K562 (cell line): Measurements from ENCODE around the gene AGPAT2. TPM values are rescaled to one million over a fixed set of nuclear protein-coding genes. Genes with fewer than 3 reads are reported as not detected.

ENCODE experiments used
- ATAC-seq: fragments of 200-7000 bp; cut with Tn5 transposase; 3 replicates; pipeline ENCODE4 v1.9.1; 2020; ENCODE audit warnings: moderate library complexity
- BruUV-seq: library from RNA; stranded (reverse); fragments of 400-500 nt; replicated peaks from 2 replicates; lab custom pipeline; 2021; lab: Mats Ljungman, UMichigan
- CTCF ChIA-PET: fragments of 300-600 bp; formaldehyde crosslinking; extraction: SDS; loops from one replicate; lab custom pipeline; 2021; ENCODE audit warnings: low intra/inter-chr PET ratio; lab: Yijun Ruan, JAX
- POLR2A ChIA-PET: fragments of 300-600, 350-650 bp; sonication (Branson Sonifier 250); formaldehyde crosslinking; extraction: SDS; loops from one replicate; lab custom pipeline; 2021; ENCODE audit warnings: antibody characterized with exemption, inconsistent platforms; lab: Yijun Ruan, JAX
- DNase-seq, 4 experiments: peaks; one replicate each; pipeline versions ENCODE4 v3.0.0 to v3.0.0-alpha.2; 2011 to 2018; ENCODE audit warnings: low spot score in 3 of 4, mixed read lengths in 3 of 4; ENCODE audit errors: extremely low read depth in 1 of 4
- FAIRE-seq: peaks from 2 replicates; lab custom pipeline; 2011; peaks lifted over from hg19 to GRCh38; lab: Jason Lieb, UNC
- H2AFZ ChIP-seq: 2 replicates; pipeline ENCODE4 v1.6.0; 2011; ENCODE audit warnings: low read depth, low read length, control low read depth, inconsistent platforms
- H3K27ac ChIP-seq: fragments of 200-600 bp; 3 replicates; pipeline ENCODE4 v1.8.0; 2011; ENCODE audit warnings: low read depth, mild to moderate bottlenecking, control low read depth, inconsistent platforms, low read length, moderate library complexity, mixed read lengths; ENCODE audit errors: extremely low read depth
- H3K27me3 ChIP-seq, 2 experiments: fragments of 300-600 bp in 1 of 2; 2 replicates in 1 of 2; 3 replicates in 1 of 2; pipeline versions ENCODE4 v1.6.0 to v1.8.0; 2011; ENCODE audit warnings: inconsistent platforms in 2 of 2, low read length in 2 of 2, mild to moderate bottlenecking in 1 of 2, mixed read lengths in 1 of 2, moderate library complexity in 1 of 2; ENCODE audit not compliant: control insufficient read depth in 2 of 2, insufficient read depth in 2 of 2
- H3K36me3 ChIP-seq: fragments of 300-600 bp; 3 replicates; pipeline ENCODE4 v1.8.0; 2011; ENCODE audit warnings: mild to moderate bottlenecking, low read length, inconsistent platforms; ENCODE audit not compliant: control insufficient read depth, insufficient read depth
- H3K4me1 ChIP-seq, 2 experiments: fragments of 200-600 bp in 1 of 2; replicated peaks in 1 of 2; 2 replicates in 1 of 2; 3 replicates in 1 of 2; pipeline versions ENCODE4 v1.5.1 to v1.8.0; 2011; ENCODE audit warnings: inconsistent platforms in 2 of 2, low read length in 2 of 2, mild to moderate bottlenecking in 1 of 2, mixed read lengths in 1 of 2, moderate library complexity in 1 of 2; ENCODE audit not compliant: control insufficient read depth in 2 of 2, insufficient read depth in 2 of 2
- H3K4me2 ChIP-seq: 2 replicates; pipeline ENCODE4 v1.6.1; 2011; ENCODE audit warnings: low read length, control low read depth, inconsistent platforms, mixed read lengths; ENCODE audit not compliant: insufficient read depth
- H3K4me3 ChIP-seq: fragments of 200-600 bp; sonication (generic), shearing (Covaris generic); 2 replicates; pipeline ENCODE4 v1.5.1; 2016; ENCODE audit warnings: control low read depth, inconsistent platforms
- H3K79me2 ChIP-seq: fragments of 200-600 bp; 3 replicates; pipeline ENCODE4 v1.8.0; 2011; ENCODE audit warnings: low read length, inconsistent platforms; ENCODE audit not compliant: control insufficient read depth, insufficient read depth
- H3K9ac ChIP-seq, 2 experiments: 2 replicates each; pipeline versions ENCODE4 v1.6.0 to v1.6.1; 2011; ENCODE audit warnings: low read depth in 2 of 2, low read length in 2 of 2, control low read depth in 1 of 2, inconsistent platforms in 1 of 2, mild to moderate bottlenecking in 1 of 2, mixed read lengths in 1 of 2; ENCODE audit not compliant: insufficient read depth in 1 of 2
- H3K9me1 ChIP-seq: one replicate; pipeline ENCODE4 v1.6.0; 2011; ENCODE audit warnings: inconsistent platforms, mild to moderate bottlenecking, low read length, moderate library complexity; ENCODE audit not compliant: control insufficient read depth, insufficient read depth
- H3K9me3 ChIP-seq: replicated peaks from 2 replicates; pipeline ENCODE4 v1.5.1; 2011; ENCODE audit warnings: low read depth, low read length, inconsistent platforms; ENCODE audit not compliant: control insufficient read depth, insufficient read depth
- H4K20me1 ChIP-seq: replicated peaks from 2 replicates; pipeline ENCODE4 v1.6.1; 2011; ENCODE audit warnings: low read length, inconsistent platforms, mixed read lengths; ENCODE audit not compliant: control insufficient read depth, insufficient read depth
- BCOR ChIP-seq: fragments of 450-650 bp; IDR thresholded peaks from 2 replicates; pipeline ENCODE4 v1.6.1; 2016
- CBX1 ChIP-seq: sonication (generic); IDR thresholded peaks from 2 replicates; pipeline ENCODE4 v1.6.1; 2016; ENCODE audit warnings: antibody characterized with exemption, low read depth, mild to moderate bottlenecking
- FOXA3 ChIP-seq, 2 experiments: fragments of 450-650 bp in 1 of 2; sonication (generic) in 1 of 2; formaldehyde crosslinking; IDR thresholded peaks in 1 of 2; conservative IDR thresholded peaks in 1 of 2; 2 replicates each; pipeline versions ENCODE4 v1.4.0 to v1.8.0; 2020 to 2022; ENCODE audit warnings: mild to moderate bottlenecking in 2 of 2, missing genetic modification reagents in 1 of 2
- GATAD2A ChIP-seq: fragments of 450-650 bp; IDR thresholded peaks from 2 replicates; pipeline ENCODE4 v1.6.1; 2017
- NFE2 ChIP-seq: IDR thresholded peaks from 2 replicates; pipeline ENCODE4 v1.6.1; 2014; ENCODE audit warnings: antibody characterized with exemption, low read depth
- NFIC ChIP-seq: fragments of 450-650 bp; IDR thresholded peaks from 2 replicates; pipeline ENCODE4 v1.6.1; 2017; ENCODE audit warnings: mild to moderate bottlenecking, inconsistent platforms
- NRF1 ChIP-seq, 2 experiments: fragments of 450-650 bp; IDR thresholded peaks in 1 of 2; conservative IDR thresholded peaks in 1 of 2; 2 replicates each; pipeline ENCODE4 v1.6.1; 2014; ENCODE audit warnings: mild to moderate bottlenecking in 2 of 2
- PPARD ChIP-seq: fragments of 250-450 bp; sonication (Bioruptor Pico); IDR thresholded peaks from 2 replicates; pipeline ENCODE4 v1.8.0; 2022; ENCODE audit warnings: inconsistent platforms, mild to moderate bottlenecking, moderate library complexity
- RUNX1 ChIP-seq: sonication (generic); IDR thresholded peaks from 2 replicates; pipeline ENCODE4 v1.6.1; 2016; ENCODE audit warnings: antibody characterized with exemption, low read depth
- TRIM28 ChIP-seq: fragments of 450-650 bp; IDR thresholded peaks from 2 replicates; pipeline ENCODE4 v1.6.1; 2017
- XRCC5 ChIP-seq: fragments of 200-400 bp; formaldehyde crosslinking; IDR thresholded peaks from 2 replicates; pipeline ENCODE4 v1.6.1; 2017; ENCODE audit warnings: low read depth, mild to moderate bottlenecking, low read length
- ZSCAN32 ChIP-seq: fragments of 450-650 bp; formaldehyde crosslinking; IDR thresholded peaks from 2 replicates; pipeline ENCODE4 v1.4.0; 2020; ENCODE audit warnings: mild to moderate bottlenecking, moderate library complexity
- WGBS: fragments of 100-300 bp; shearing (Covaris generic); methylation state at CpG from one replicate; pipeline ENCODE4 v1.1.6; 2016; ENCODE audit warnings: low coverage, mixed read lengths; ENCODE audit not compliant: insufficient coverage; ENCODE audit errors: missing lambda C conversion rate; 5-methylcytosine and 5-hydroxymethylcytosine counted together
- in situ Hi-C: fragments of 300-500 bp; cut with MboI; formaldehyde crosslinking; loops from 4 replicates; pipeline ENCODE4 v1.15.0; 2018; ENCODE audit warnings: inconsistent platforms, mixed read lengths
- intact Hi-C: fragments of 100-400 bp; cut with micrococcal nuclease; formaldehyde crosslinking; loops from 2 replicates; pipeline ENCODE4 v1.14.2; 2022
- polyA plus RNA-seq, 8 experiments: library from polyadenylated mRNA; depleted of rRNA in 4 of 8; stranded (reverse) in 5 of 8; unstranded in 3 of 8; fragments of >200 nt; fragmentation: Nextera tagmentation in 2 of 8; fragmentation: Illumina TruSeq in 1 of 8; extraction: Ambion mirVana in 2 of 8; extraction: Trizol in 1 of 8; gene quantifications; 2 replicates each; pipeline versions ENCODE4 v1.2.1 to v1.2.3, GENCODE V29; 2011 to 2014; ENCODE audit warnings: inconsistent platforms in 1 of 8, missing spikeins in 1 of 8
- total RNA-seq, 7 experiments: library from RNA; depleted of rRNA in 6 of 7; stranded (reverse); fragments of >200 nt in 6 of 7; fragmentation: Illumina TruSeq in 2 of 7; extraction: Trizol in 2 of 7; gene quantifications; 2 replicates each; pipeline versions ENCODE4 v1.2.1 to v1.2.3, GENCODE V29; 2011 to 2021; ENCODE audit warnings: low replicate concordance in 1 of 7
- TF ChIP-seq, protein P1 (sequence below): conservative IDR thresholded peaks from 2 replicates; pipeline ENCODE4 v1.6.1; 2011; ENCODE audit warnings: low read depth, mild to moderate bottlenecking, low read length; ENCODE audit not compliant: control insufficient read depth
- TF ChIP-seq, protein P2 (sequence below): fragments of 450-650 bp; formaldehyde crosslinking; IDR thresholded peaks from 2 replicates; pipeline ENCODE4 v1.4.0; 2022; ENCODE audit warnings: mild to moderate bottlenecking, moderate library complexity
- TF ChIP-seq, protein P3 (sequence below), 2 experiments: IDR thresholded peaks; 2 replicates each; pipeline ENCODE4 v1.6.1; 2011; ENCODE audit warnings: borderline replicate concordance in 1 of 2, control low read depth in 1 of 2, low read depth in 1 of 2, low read length in 1 of 2, mild to moderate bottlenecking in 1 of 2, mixed read lengths in 1 of 2, moderate library complexity in 1 of 2; ENCODE audit not compliant: insufficient read depth in 1 of 2, insufficient read length in 1 of 2, poor library complexity in 1 of 2, severe bottlenecking in 1 of 2; ENCODE audit errors: extremely low read depth in 1 of 2
- TF ChIP-seq, protein P4 (sequence below): sonication (generic); formaldehyde crosslinking; IDR thresholded peaks from 2 replicates; pipeline ENCODE4 v1.9.0; 2022; ENCODE audit warnings: mild to moderate bottlenecking, missing genetic modification reagents

Gene AGPAT2
- total and polyA plus RNA-seq, 9 of the 15 experiments (the other 6 are each of a cell fraction or from before 2014, with no cell fraction given): 0.13 to 54.5 (median 23.9) TPM

DNA sequence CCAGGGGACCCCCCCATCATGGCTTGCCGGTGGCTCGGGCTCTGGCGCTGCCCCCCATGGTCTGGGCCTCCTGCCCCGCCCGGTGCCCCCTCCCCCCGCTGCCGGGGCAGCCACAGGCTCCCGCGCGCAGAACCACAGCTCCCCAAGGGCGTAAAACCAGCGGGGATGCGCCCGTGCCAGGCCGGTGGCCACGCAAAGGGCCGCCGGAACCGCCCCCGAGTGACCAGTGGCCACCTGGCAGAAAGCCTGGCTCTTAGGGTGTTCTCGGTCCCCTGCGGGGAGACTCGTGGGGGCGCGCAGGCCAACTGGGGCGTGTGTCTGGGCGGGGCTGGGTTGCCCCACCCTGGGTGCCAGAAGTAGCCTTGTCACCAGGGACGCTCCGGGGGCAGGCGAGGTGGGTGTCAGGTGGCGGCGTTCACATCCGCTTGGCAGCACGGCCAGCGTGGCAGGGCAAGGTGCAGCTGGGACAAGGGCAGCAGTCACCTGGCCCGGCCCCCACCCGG lies 515 bp upstream of the AGPAT2 start:
- H3K9me1 ChIP-seq: peaks cover 3% of the 10 kb centered on the region
- H3K4me3 ChIP-seq: peak overlapping the region; percentile 81
- DNase-seq (peak; percentile 56 to 71 (median 64)), ATAC-seq (peak; percentile 29), FAIRE-seq (no peak)
- no peaks in the 10 kb centered on the region for H3K27me3 ChIP-seq
- no peaks in the 10 kb centered on the region; the same call in 1 of the 2 replicates for H4K20me1 ChIP-seq
- no peaks in the 10 kb centered on the region for H3K9me3 ChIP-seq
- H3K9ac ChIP-seq: peak overlapping the region; percentile 43 to 89; a peak in 3 of 4 replicates
- in situ Hi-C loops (no loop called here), intact Hi-C loops (no loop called here)
- no TSS peak for BruUV-seq
- peaks cover 19% of the 10 kb centered on the region; the same call in 1 of the 3 replicates for H3K36me3 ChIP-seq
- peaks cover 40% of the 10 kb centered on the region for H3K79me2 ChIP-seq
- 10% methylated on average over 24 of the region's 37 CpGs for WGBS
- H3K4me2 ChIP-seq: peak overlapping the region; percentile 63
- ChIA-PET CTCF (no interaction called here), POLR2A (interaction anchor here (1.7 to 2.1 kb wide), 3 partner anchors 10 to 15 kb away, joined by 7 to 10 read pairs (median 7); no protein-coding TSS in a partner anchor)
- peak overlapping the region; percentile 63 for H3K27ac ChIP-seq
- H2AFZ ChIP-seq: peak overlapping the region; percentile 84
- TF ChIP-seq FOXA3 (CRISPR knock-in tag; conservative IDR thresholded peaks at IDR 0.05 in 1 of 2, IDR thresholded peaks at IDR 0.05 in 1 of 2) (no peak), GATAD2A (no peak), ZSCAN32 (CRISPR knock-in tag) (no peak), NFIC (no peak), PPARD (CRISPR knock-in tag) (no peak), NRF1 (conservative IDR thresholded peaks at IDR 0.05 in 1 of 2, IDR thresholded peaks at IDR 0.05 in 1 of 2) (peak; percentile 26 to 44; a peak in 2 of 4 replicates), TRIM28 (0 out of 2 replicates have a peak, but pooled peaks have one; percentile 19), XRCC5 (no peak), CBX1 (peak; percentile 20; the same call in 1 of the 2 replicates), BCOR (no peak), NFE2 (0 out of 2 replicates have a peak, but pooled peaks have one; percentile 9), RUNX1 (no peak)
- TF ChIP-seq, protein P1, sequence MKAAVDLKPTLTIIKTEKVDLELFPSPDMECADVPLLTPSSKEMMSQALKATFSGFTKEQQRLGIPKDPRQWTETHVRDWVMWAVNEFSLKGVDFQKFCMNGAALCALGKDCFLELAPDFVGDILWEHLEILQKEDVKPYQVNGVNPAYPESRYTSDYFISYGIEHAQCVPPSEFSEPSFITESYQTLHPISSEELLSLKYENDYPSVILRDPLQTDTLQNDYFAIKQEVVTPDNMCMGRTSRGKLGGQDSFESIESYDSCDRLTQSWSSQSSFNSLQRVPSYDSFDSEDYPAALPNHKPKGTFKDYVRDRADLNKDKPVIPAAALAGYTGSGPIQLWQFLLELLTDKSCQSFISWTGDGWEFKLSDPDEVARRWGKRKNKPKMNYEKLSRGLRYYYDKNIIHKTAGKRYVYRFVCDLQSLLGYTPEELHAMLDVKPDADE: no peak
- TF ChIP-seq, protein P2, sequence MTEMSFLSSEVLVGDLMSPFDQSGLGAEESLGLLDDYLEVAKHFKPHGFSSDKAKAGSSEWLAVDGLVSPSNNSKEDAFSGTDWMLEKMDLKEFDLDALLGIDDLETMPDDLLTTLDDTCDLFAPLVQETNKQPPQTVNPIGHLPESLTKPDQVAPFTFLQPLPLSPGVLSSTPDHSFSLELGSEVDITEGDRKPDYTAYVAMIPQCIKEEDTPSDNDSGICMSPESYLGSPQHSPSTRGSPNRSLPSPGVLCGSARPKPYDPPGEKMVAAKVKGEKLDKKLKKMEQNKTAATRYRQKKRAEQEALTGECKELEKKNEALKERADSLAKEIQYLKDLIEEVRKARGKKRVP (CRISPR knock-in tag): no peak
- TF ChIP-seq, protein P3, sequence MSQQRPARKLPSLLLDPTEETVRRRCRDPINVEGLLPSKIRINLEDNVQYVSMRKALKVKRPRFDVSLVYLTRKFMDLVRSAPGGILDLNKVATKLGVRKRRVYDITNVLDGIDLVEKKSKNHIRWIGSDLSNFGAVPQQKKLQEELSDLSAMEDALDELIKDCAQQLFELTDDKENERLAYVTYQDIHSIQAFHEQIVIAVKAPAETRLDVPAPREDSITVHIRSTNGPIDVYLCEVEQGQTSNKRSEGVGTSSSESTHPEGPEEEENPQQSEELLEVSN (IDR thresholded peaks at IDR 0.05; ENCODE audit: borderline replicate concordance in 1 of 2, extremely low read depth in 1 of 2, insufficient read depth in 1 of 2, insufficient read length in 1 of 2, low read depth in 1 of 2, low read length in 1 of 2, poor library complexity in 1 of 2, severe bottlenecking in 1 of 2): peak in 1 of 2 experiments; percentile 18
- TF ChIP-seq, protein P4, sequence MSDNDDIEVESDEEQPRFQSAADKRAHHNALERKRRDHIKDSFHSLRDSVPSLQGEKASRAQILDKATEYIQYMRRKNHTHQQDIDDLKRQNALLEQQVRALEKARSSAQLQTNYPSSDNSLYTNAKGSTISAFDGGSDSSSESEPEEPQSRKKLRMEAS: no peak
- TF ChIP-seq, all 486 proteins: peak for 5
- H3K4me1 ChIP-seq: peaks cover 6 to 85% of the 10 kb centered on the region in 2 experiments; a peak in 4 of 5 replicates
